ENCODE measurements around the gene GLDN.

The GLDN gene

GRCh38 chr15:51363383-51363782, 21.9 kb downstream of the GLDN start:
- no peak for DNase-seq

GRCh38 chr15:51365417-51365816, 24.0 kb downstream of the GLDN start:
- DNase-seq, result no peak

- DNase-seq, result no peak
These were observed 24.6 kb downstream of the GLDN start for GRCh38 chr15:51366071-51366470.

GRCh38 chr15:51366920-51367319, 25.5 kb downstream of the GLDN start:
- no peak for DNase-seq

GRCh38 chr15:51367322-51367976, 26.0 kb downstream of the GLDN start:
- no peak for DNase-seq

GRCh38 chr15:51368307-51368706, 26.9 kb downstream of the GLDN start:
- DNase-seq, result no peak

- no peak for DNase-seq
These were observed 27.4 kb downstream of the GLDN start for GRCh38 chr15:51368751-51369450.

GRCh38 chr15:51369451-51369761, 28.0 kb downstream of the GLDN start:
- no peak for DNase-seq

GRCh38 chr15:51371266-51371665, 29.8 kb downstream of the GLDN start:
- DNase-seq, result no peak

GRCh38 chr15:51374131-51374530, 32.7 kb downstream of the GLDN start:
- DNase-seq, result no peak

GRCh38 chr15:51375966-51376640, 34.6 kb downstream of the GLDN start:
- no peak for DNase-seq

GRCh38 chr15:51377038-51377786, 35.8 kb downstream of the GLDN start:
- no peak for DNase-seq

- no peak for DNase-seq
These were observed 37.0 kb downstream of the GLDN start for GRCh38 chr15:51378406-51378805.

- DNase-seq, result no peak
These were observed 37.9 kb downstream of the GLDN start for GRCh38 chr15:51379390-51379789.

- no peak for DNase-seq
These were observed 39.7 kb downstream of the GLDN start for GRCh38 chr15:51380999-51381806.

- DNase-seq, result no peak
These were observed 41.3 kb downstream of the GLDN start for GRCh38 chr15:51382787-51383186.

- no peak for DNase-seq
These were observed 44.6 kb downstream of the GLDN start for GRCh38 chr15:51386029-51386428.

- DNase-seq, result no peak
These were observed 45.0 kb downstream of the GLDN start for GRCh38 chr15:51386486-51386885.

- no peak for DNase-seq
These were observed 45.7 kb downstream of the GLDN start for GRCh38 chr15:51386960-51387698.

GRCh38 chr15:51387699-51388041, 46.2 kb downstream of the GLDN start:
- DNase-seq, result no peak

GRCh38 chr15:51388726-51389125, 47.3 kb downstream of the GLDN start:
- no peak for DNase-seq

Measured in activated effector memory CD4-positive, alpha-beta T cell treated with anti-CD3 and anti-CD28 coated beads, Interleukin-2, amount 50 U/mL, for 16 hours (primary cell).